Neural cell (in vitro differentiated cells): ENCODE results near the gene CFAP100. TPM values are rescaled to one million over a fixed set of nuclear protein-coding genes. Genes with fewer than 3 reads are reported as not detected.

Source experiments
- H2AFZ ChIP-seq: fragments of 200-600, 300-800 bp; sonication (generic), shearing (Covaris generic); 2 replicates; pipeline ENCODE4 v1.6.0; 2014; ENCODE audit warnings: low read depth, mild to moderate bottlenecking, antibody characterized with exemption, low read length, moderate library complexity
- H3F3A ChIP-seq: fragments of 200-600 bp; shearing (Covaris generic); 2 replicates; pipeline ENCODE4 v1.6.1; 2016; ENCODE audit warnings: mild to moderate bottlenecking, moderate library complexity, mixed read lengths, antibody characterized with exemption, low read length; ENCODE audit not compliant: insufficient read depth, poor library complexity, severe bottlenecking
- H3K27ac ChIP-seq: fragments of 200-600, 300-800 bp; sonication (generic), shearing (Covaris generic); 2 replicates; pipeline ENCODE4 v1.5.1; 2014; ENCODE audit warnings: mild to moderate bottlenecking, low read length, moderate library complexity
- H3K27me3 ChIP-seq: fragments of 300-800, 200-600 bp; sonication (generic), shearing (Covaris generic); 2 replicates; pipeline ENCODE4 v1.6.0; 2014; ENCODE audit warnings: mild to moderate bottlenecking, low read depth, low read length, moderate library complexity; ENCODE audit not compliant: insufficient read depth
- H3K36me3 ChIP-seq: fragments of 300-800, 200-600 bp; sonication (generic), shearing (Covaris generic); 2 replicates; pipeline ENCODE4 v1.5.1; 2014; ENCODE audit warnings: mild to moderate bottlenecking, antibody characterized with exemption, low read length, moderate library complexity; ENCODE audit not compliant: insufficient read depth
- H3K4me2 ChIP-seq: fragments of 300-800, 200-600 bp; sonication (generic), shearing (Covaris generic); 2 replicates; pipeline ENCODE4 v1.6.0; 2014; ENCODE audit warnings: mild to moderate bottlenecking, low read length
- H3K4me3 ChIP-seq: fragments of 300-800, 200-600 bp; sonication (generic), shearing (Covaris generic); 2 replicates; pipeline ENCODE4 v1.5.1; 2014; ENCODE audit warnings: mild to moderate bottlenecking, low read length, moderate library complexity
- H3K79me2 ChIP-seq: fragments of 200-600 bp; shearing (Covaris generic); replicated peaks from 2 replicates; pipeline ENCODE4 v1.6.0; 2014; ENCODE audit warnings: mild to moderate bottlenecking, low read length, moderate library complexity; ENCODE audit not compliant: insufficient read depth
- H3K9ac ChIP-seq: fragments of 300-800, 200-600 bp; sonication (generic), shearing (Covaris generic); 2 replicates; pipeline ENCODE4 v1.6.1; 2016; ENCODE audit warnings: mild to moderate bottlenecking, low read length, mixed read lengths
- H3K9me2 ChIP-seq: fragments of 200-600 bp; shearing (Covaris generic); 2 replicates; pipeline ENCODE4 v1.6.1; 2016; ENCODE audit warnings: mild to moderate bottlenecking, low read length, mixed read lengths; ENCODE audit not compliant: insufficient read depth
- H3K9me3 ChIP-seq: fragments of 200-600, 300-800 bp; sonication (generic), shearing (Covaris generic); 2 replicates; pipeline ENCODE4 v1.6.1; 2016; ENCODE audit warnings: mild to moderate bottlenecking, mixed run types, low read length, moderate library complexity, mixed read lengths
- H4K20me1 ChIP-seq: fragments of 200-600 bp; shearing (Covaris generic); 2 replicates; pipeline ENCODE4 v1.6.1; 2016; ENCODE audit warnings: mild to moderate bottlenecking, mixed run types; ENCODE audit not compliant: insufficient read depth
- CTCF ChIP-seq: fragments of 450-650 bp; IDR thresholded peaks from 2 replicates; pipeline ENCODE4 v1.5.1; 2014; ENCODE audit warnings: antibody characterized with exemption, mild to moderate bottlenecking, moderate library complexity; ENCODE audit not compliant: poor library complexity, severe bottlenecking
- EP300 ChIP-seq: fragments of 450-650 bp; conservative IDR thresholded peaks from 2 replicates; pipeline ENCODE4 v1.6.1; 2014; ENCODE audit warnings: antibody characterized with exemption, mild to moderate bottlenecking, moderate library complexity; ENCODE audit not compliant: poor library complexity, severe bottlenecking
- EZH2 ChIP-seq: fragments of 200-600, 300-800 bp; shearing (Covaris generic), sonication (generic); IDR thresholded peaks from 2 replicates; pipeline ENCODE4 v1.6.1; 2014; ENCODE audit warnings: antibody characterized with exemption, low read length, borderline replicate concordance, mild to moderate bottlenecking; ENCODE audit not compliant: insufficient read depth, poor library complexity, severe bottlenecking
- MXI1 ChIP-seq: fragments of 450-650 bp; conservative IDR thresholded peaks from 2 replicates; pipeline ENCODE4 v1.6.1; 2014; ENCODE audit warnings: antibody characterized with exemption, mild to moderate bottlenecking; ENCODE audit not compliant: poor library complexity, severe bottlenecking
- POLR2AphosphoS5 ChIP-seq: IDR thresholded peaks from 2 replicates; pipeline ENCODE4 v1.6.1; 2012
- RAD21 ChIP-seq: fragments of 450-650 bp; conservative IDR thresholded peaks from 2 replicates; pipeline ENCODE4 v1.6.1; 2014; ENCODE audit warnings: antibody characterized with exemption, mild to moderate bottlenecking, moderate library complexity
- REST ChIP-seq: IDR thresholded peaks from 2 replicates; pipeline ENCODE4 v1.6.1; 2012; ENCODE audit warnings: borderline replicate concordance
- SMC3 ChIP-seq: fragments of 450-650 bp; conservative IDR thresholded peaks from 2 replicates; pipeline ENCODE4 v1.6.1; 2014; ENCODE audit warnings: antibody characterized with exemption, mild to moderate bottlenecking, moderate library complexity; ENCODE audit not compliant: poor library complexity
- TAF1 ChIP-seq: IDR thresholded peaks from 2 replicates; pipeline ENCODE4 v1.6.1; 2012; ENCODE audit warnings: low read depth
- polyA plus RNA-seq: library from polyadenylated mRNA; depleted of rRNA; stranded (reverse); fragments of >200 nt; gene quantifications from 2 replicates; pipeline ENCODE4 v1.2.3, GENCODE V29; 2014

CFAP100 gene
- polyA plus RNA-seq, 1 donor from 2014 or later: not detected

GRCh38 chr3:126399351-126399735, 4.6 kb downstream of the CFAP100 start:
- Histone ChIP-seq H3K4me2 (no peak overlapping the region), H3K36me3 (no peaks in the 10 kb centered on the region), H3K27ac (no peak overlapping the region), H3F3A (no peaks in the 10 kb centered on the region), H3K4me3 (no peak overlapping the region), H3K79me2 (no peaks in the 10 kb centered on the region), H3K9ac (no peak overlapping the region), H4K20me1 (no peaks in the 10 kb centered on the region), H3K27me3 (no peaks in the 10 kb centered on the region), H3K9me3 (no peaks in the 10 kb centered on the region), H2AFZ (no peak overlapping the region), H3K9me2 (no peaks in the 10 kb centered on the region)
- TF ChIP-seq MXI1: no peak
- TF ChIP-seq EZH2: no peak
- no peak for TF ChIP-seq EP300
- no peak for TF ChIP-seq RAD21
- no peak for TF ChIP-seq TAF1
- TF ChIP-seq REST: no peak
- no peak for TF ChIP-seq POLR2AphosphoS5
- TF ChIP-seq CTCF: no peak
- TF ChIP-seq SMC3: no peak

GRCh38 chr3:126399756-126400155, 5.0 kb downstream of the CFAP100 start:
- TF ChIP-seq EZH2 (no peak), REST (no peak), POLR2AphosphoS5 (no peak), SMC3 (no peak), RAD21 (no peak), TAF1 (no peak), MXI1 (no peak), CTCF (no peak), EP300 (no peak)
- Histone ChIP-seq H4K20me1 (no peaks in the 10 kb centered on the region), H3K9me2 (no peaks in the 10 kb centered on the region), H3K36me3 (no peaks in the 10 kb centered on the region), H3K27me3 (no peaks in the 10 kb centered on the region), H3K9ac (no peak overlapping the region), H3K4me3 (no peak overlapping the region), H3K27ac (no peak overlapping the region), H2AFZ (no peak overlapping the region), H3K4me2 (no peak overlapping the region), H3K79me2 (no peaks in the 10 kb centered on the region), H3K9me3 (no peaks in the 10 kb centered on the region), H3F3A (no peaks in the 10 kb centered on the region)
